GM12874 (cell line): ENCODE results near the gene NKAPD1.
A peak's percentile ranks its signal among the peaks of the same experiment; 100 is the strongest.

ENCODE experiments used
- CTCF ChIP-seq: IDR thresholded peaks from 2 replicates; pipeline ENCODE4 v1.5.1; 2011; ENCODE audit warnings: low read depth, mild to moderate bottlenecking, control low read depth, low read length, moderate library complexity; ENCODE audit not compliant: insufficient read depth

The NKAPD1 gene

GRCh38 chr11:112097734-112098528 is 23.8 kb downstream of the NKAPD1 start:
- TF ChIP-seq CTCF, result no peak

DNA sequence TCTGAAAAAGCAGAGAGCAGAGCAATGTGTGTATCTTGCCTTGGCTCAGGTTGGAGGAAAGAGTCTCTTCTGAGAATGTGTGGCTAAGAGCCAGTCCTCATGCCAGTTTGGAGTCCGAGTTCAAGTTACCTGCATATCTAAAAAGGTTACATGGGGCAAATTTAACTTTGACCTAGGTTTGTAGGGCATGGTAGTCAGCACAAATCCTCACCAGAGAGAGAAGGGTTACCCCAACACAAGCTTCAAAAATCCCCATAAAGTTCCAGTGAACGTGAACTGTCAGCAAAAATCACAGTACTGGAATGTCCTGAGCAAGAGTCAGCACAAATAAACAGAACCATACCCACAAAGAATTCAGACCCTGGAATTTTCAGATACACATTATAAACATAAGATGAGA is 26.4 kb downstream of the NKAPD1 start:
- TF ChIP-seq CTCF, result no peak

DNA sequence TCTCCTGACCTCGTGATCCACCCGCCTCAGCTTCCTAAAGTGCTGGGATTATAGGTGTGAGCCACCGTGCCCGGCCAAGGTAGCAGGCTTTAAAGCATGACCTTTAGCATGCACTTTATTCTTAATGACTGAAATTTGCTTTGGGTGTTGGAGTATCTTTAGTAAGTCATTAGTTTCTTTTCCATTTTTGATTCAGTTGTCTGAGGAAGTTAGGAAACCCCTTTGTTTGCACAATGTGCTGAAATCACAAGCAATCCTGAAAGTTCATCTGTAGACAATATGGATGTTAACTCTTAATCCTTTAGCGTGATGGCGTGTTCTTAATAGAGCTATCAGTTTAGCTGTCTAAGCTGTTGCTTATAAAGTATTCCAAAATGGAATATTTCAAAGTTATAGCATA is 29.3 kb downstream of the NKAPD1 start:
- TF ChIP-seq CTCF, result no peak

GRCh38 chr11:112106070-112106469 is 32.0 kb downstream of the NKAPD1 start:
- no peak for TF ChIP-seq CTCF

DNA sequence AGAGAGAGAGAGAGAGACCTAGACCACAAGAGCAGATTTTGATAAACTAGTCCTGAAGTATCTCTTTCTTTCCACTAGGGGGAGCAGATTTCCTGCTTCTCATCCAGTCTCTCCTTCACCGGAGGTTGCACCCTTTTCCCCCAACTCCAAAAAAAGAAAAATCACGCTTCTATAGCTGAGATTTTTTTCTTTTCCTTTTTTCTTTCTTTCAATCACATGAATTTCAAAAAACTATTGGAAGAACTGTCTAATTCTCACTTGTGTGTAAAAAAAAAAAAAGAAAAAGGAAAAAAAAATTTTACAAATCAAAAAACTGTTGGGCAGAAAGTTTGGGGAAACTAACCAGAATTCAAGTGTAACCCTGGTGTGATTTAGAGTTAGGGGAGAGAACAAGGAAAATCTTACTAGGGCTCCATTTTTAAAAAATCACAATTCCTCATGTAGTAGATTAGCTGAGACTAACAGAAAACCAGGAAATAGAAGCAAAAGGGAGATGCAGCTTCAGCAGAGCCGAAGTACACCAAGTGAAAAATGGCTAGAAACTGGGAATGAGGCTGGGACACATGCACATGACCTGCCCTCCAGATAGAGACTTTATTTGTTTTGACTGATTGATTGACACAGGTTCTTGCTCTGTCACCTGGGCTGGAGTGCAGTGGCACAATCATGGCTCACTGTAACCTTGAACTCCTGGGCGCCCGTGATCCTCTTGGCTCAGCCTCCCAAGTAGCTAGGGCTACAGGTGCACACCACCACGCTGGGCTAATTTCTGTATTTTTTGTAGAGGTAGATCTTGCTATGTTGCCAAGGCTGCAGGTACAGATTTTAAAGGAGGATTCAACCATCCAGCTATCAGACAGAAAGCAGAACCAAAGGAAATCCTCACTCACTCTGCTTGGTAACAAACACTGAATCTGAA is 39.7 kb downstream of the NKAPD1 start:
- peak; percentile 57 for TF ChIP-seq CTCF

GRCh38 chr11:112114460-112114859 is 40.4 kb downstream of the NKAPD1 start:
- no peak for TF ChIP-seq CTCF

- TF ChIP-seq CTCF, result no peak
These were observed 41.3 kb downstream of the NKAPD1 start for GRCh38 chr11:112115386-112115785.
